Muscle layer of duodenum (tissue), 2 donors: ENCODE data around the gene RPS6KA2.
A peak's percentile ranks its signal among the peaks of the same experiment; 100 is the strongest.

Experiments used
- H3K27ac ChIP-seq: one replicate; pipeline ENCODE4 v1.7.0; 2013; ENCODE audit warnings: mild to moderate bottlenecking, low read length
- H3K27me3 ChIP-seq: one replicate; pipeline ENCODE4 v1.7.0; 2013; ENCODE audit warnings: low read depth, mild to moderate bottlenecking, control low read depth, low read length
- H3K36me3 ChIP-seq, 2 donors: one replicate each; pipeline ENCODE4 v1.7.0; 2013; ENCODE audit warnings: low read length in 2 of 2, control low read depth in 1 of 2, mild to moderate bottlenecking in 1 of 2; ENCODE audit not compliant: insufficient read depth in 2 of 2, control insufficient read depth in 1 of 2
- H3K4me1 ChIP-seq, 2 donors: one replicate each; pipeline ENCODE4 v1.7.0; 2013; ENCODE audit warnings: low read length in 2 of 2, mild to moderate bottlenecking in 2 of 2, control low read depth in 1 of 2, moderate library complexity in 1 of 2; ENCODE audit not compliant: insufficient read depth in 2 of 2, control insufficient read depth in 1 of 2
- H3K4me3 ChIP-seq, 2 donors: one replicate each; pipeline ENCODE4 v1.7.0; 2013; ENCODE audit warnings: low read length in 2 of 2, low read depth in 1 of 2, mild to moderate bottlenecking in 1 of 2
- H3K9me3 ChIP-seq, 2 donors: one replicate each; pipeline ENCODE4 v1.7.0; 2013; ENCODE audit warnings: low read length in 2 of 2, control low read depth in 1 of 2, mild to moderate bottlenecking in 1 of 2; ENCODE audit not compliant: control insufficient read depth in 1 of 2
- donor health status: healthy.

RPS6KA2 gene

DNA sequence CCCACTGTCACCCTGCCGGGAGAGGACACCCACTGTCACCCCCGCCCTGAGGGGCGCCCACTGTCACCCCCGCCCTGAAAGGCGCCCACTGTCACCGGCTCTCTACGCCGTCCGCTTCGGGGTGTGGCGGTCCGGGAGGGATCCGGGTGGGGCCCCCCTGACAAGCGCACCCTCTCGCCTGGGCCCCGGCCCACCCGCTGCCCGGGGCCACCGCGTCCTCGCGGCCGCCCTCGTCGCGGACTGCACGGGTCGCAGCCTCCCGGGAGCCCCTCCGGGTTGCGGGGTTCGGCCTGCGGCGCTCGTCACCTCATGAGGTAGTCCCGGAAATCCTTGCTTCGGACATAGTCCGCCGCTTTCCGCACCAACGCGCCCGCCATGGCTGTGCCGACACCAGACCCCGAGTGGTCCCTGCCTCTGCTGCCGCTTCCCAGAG, 244.5 kb downstream of the RPS6KA2 start:
- H3K9me3 ChIP-seq, result no peaks in the 10 kb centered on the region
- H3K36me3 ChIP-seq, result no peaks in the 10 kb centered on the region
- H3K4me3 ChIP-seq, result peak overlapping the region; percentile 66 to 98
- H3K4me1 ChIP-seq, result peaks cover 0 to 6% of the 10 kb centered on the region in 2 donors
- no peaks in the 10 kb centered on the region for H3K27me3 ChIP-seq
- peak overlapping the region; percentile 52 for H3K27ac ChIP-seq

DNA sequence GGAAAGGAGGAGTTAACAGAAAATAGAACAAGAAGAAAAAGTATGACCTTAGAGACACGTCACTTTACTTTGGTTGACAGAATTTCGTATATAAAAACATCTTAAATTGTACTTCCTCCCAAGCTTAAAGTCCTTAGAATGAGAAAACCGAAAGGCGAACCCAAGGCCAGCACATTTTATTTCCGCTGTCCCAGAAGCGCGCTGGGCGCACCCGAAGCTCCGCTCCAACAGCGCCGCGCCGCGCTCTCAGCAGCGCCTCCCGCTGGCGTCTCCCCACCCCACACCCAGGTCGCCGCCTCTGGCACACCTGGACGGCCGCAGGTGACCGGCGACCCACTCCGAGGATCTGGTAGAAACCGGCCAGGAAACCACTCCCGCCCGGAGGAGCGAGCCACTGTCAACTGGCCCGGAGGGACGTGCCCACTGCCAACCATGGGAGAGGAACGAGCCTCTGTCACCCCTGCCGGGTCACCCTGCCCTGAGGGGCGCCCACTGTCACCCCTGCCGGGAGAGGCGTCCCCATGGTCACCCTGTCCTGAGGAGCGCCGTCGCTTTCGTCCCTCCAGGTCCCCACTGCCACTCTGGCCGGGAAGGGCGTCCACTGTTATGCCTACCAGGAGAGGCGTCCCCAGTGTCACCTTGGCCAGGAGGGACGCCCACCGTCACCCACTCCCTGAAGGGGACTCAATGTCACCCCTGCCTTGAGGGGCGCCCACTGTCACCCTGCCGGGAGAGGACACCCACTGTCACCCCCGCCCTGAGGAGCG, 245.1 kb downstream of the RPS6KA2 start:
- Histone ChIP-seq H3K36me3 (no peaks in the 10 kb centered on the region), H3K9me3 (no peaks in the 10 kb centered on the region), H3K27ac (peak overlapping the region; percentile 56), H3K27me3 (no peaks in the 10 kb centered on the region), H3K4me1 (peaks cover 0 to 6% of the 10 kb centered on the region in 2 donors), H3K4me3 (peak overlapping the region; percentile 66 to 98)

DNA sequence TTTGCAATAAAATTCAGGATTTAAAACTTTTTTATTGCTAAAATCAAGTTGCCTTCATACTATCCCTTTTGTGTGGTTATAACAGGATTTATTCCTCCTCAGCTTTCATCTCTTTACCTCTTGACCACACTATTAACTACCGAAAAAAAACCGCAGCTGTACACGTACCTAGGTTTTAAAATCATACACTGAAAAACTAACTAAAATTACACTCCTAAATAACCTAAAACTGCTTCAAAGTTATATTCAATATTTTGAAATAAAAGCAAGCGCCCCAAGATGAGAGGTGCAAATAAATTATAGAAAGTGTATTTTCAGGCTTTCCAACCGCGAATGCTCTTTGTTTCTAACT, 245.7 kb downstream of the RPS6KA2 start:
- H3K4me1 ChIP-seq, result peaks cover 0 to 6% of the 10 kb centered on the region in 2 donors
- H3K9me3 ChIP-seq, result no peaks in the 10 kb centered on the region
- no peaks in the 10 kb centered on the region for H3K27me3 ChIP-seq
- H3K4me3 ChIP-seq, result peak overlapping the region; percentile 66 to 98
- peak overlapping the region; percentile 56 for H3K27ac ChIP-seq
- H3K36me3 ChIP-seq, result no peaks in the 10 kb centered on the region

DNA sequence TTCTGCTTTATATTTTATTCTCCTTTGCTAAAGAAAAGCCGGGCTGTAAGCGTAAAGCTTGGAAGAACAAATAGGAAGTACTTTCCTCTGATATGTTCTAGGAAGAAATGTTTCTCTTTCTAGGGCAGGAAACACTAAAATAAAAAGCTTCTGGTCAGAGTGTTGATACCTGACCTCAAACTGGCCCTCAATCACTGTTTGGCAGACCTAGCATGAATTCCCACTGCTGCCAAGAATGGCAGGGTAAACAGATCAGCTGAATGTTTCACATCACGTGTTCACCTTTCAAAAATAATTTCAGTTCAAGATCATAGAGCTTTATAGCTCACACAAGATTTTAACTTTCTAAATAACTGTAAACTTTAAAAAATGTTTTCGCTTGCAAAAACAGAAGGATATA, 247.3 kb downstream of the RPS6KA2 start:
- H3K4me3 ChIP-seq, result no peak overlapping the region
- peaks cover 0 to 6% of the 10 kb centered on the region in 2 donors for H3K4me1 ChIP-seq
- no peaks in the 10 kb centered on the region for H3K27me3 ChIP-seq
- H3K36me3 ChIP-seq, result no peaks in the 10 kb centered on the region
- H3K9me3 ChIP-seq, result no peaks in the 10 kb centered on the region
- no peak overlapping the region for H3K27ac ChIP-seq

DNA sequence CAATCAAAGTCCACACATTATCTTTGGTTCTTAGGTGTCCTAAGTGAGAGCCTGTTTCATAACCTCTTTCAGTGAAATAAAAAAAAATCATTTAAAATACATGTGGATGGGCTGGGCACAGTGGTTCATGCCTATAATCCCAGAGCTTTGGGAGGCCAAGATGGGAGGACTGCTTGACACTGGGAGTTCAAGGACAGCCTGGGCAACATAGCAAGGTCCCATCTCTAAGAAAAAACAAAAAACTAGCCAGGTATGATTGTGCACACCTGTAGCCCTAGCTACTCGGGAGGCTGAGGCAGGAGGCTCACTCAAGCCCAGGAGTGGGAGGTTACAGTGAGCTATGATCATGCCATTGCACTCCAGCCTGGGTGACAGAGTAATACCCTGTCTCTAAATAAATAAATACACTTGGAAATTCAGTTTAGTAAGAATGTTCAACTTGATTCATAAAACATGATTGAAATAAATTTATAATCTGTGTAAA, 247.9 kb downstream of the RPS6KA2 start:
- Histone ChIP-seq H3K4me1 (peaks cover 0 to 6% of the 10 kb centered on the region in 2 donors), H3K4me3 (no peak overlapping the region), H3K9me3 (no peaks in the 10 kb centered on the region), H3K36me3 (no peaks in the 10 kb centered on the region), H3K27ac (no peak overlapping the region), H3K27me3 (no peaks in the 10 kb centered on the region)

DNA sequence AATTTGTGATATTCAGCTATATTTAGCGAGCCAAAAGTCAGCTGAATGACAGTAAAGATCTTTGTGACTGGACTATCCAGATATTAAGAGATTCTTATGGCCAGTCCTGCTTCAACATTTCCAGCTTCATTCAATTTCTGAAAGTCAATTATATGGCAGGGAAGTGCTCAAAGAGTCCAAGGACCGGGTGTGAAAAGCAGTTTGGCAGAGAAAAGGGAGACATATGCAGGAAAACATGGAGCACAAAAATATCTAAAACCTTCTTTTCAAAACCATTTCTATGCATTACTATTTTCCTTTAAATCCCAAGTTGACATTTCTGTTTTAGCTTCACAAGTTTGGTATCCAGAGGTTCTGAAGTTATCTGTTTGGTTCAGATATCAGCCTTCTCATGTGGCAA, 249.3 kb downstream of the RPS6KA2 start:
- Histone ChIP-seq H3K36me3 (no peaks in the 10 kb centered on the region), H3K27me3 (no peaks in the 10 kb centered on the region), H3K4me3 (no peak overlapping the region), H3K4me1 (peaks cover 0 to 6% of the 10 kb centered on the region in 2 donors), H3K9me3 (no peaks in the 10 kb centered on the region), H3K27ac (no peak overlapping the region)

DNA sequence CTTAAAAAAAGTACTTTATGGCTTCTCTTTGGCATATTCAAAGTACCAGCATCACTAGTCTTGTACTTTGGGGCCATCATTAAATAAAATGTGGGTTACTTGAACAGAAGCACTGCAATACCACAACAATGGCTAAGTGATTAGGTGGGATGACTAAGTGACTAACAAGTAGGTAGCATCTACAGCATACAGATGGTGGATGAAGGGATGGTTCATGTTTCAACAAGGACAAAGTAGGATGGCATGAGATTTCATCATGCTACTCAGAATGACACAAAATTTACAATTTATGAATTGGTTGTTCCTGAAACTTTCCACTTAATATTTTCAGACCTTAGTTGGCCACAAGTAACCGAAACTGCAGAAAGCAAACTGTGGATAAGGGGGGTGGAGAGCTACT, 252.0 kb downstream of the RPS6KA2 start:
- no peaks in the 10 kb centered on the region for H3K36me3 ChIP-seq
- H3K9me3 ChIP-seq, result no peaks in the 10 kb centered on the region
- H3K4me1 ChIP-seq, result no peaks in the 10 kb centered on the region
- no peaks in the 10 kb centered on the region for H3K27me3 ChIP-seq
- no peak overlapping the region for H3K27ac ChIP-seq
- H3K4me3 ChIP-seq, result no peak overlapping the region

DNA sequence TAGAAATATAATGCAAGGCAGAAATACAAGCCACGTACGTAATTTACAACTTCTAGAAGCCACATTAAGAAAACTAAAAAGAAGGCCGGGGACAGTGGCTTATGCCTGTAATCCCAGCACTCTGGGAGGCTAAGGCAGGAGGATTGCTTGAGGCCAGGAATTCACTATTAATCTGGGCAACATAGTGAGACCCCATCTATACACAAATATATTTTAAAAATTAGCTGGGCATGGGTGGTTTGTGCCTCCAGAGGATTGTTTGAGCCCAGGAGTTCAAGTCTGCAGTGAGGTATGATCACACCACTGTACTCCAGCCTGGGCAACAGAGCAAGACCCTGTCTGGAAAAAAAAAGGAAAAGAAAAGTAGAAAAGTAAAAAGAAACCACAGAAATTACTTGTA, 256.6 kb downstream of the RPS6KA2 start:
- H3K27ac ChIP-seq, result no peak overlapping the region
- H3K4me3 ChIP-seq, result no peak overlapping the region
- no peaks in the 10 kb centered on the region for H3K27me3 ChIP-seq
- H3K36me3 ChIP-seq, result peaks cover 0 to 11% of the 10 kb centered on the region in 2 donors
- peaks cover 0 to under 1% of the 10 kb centered on the region in 2 donors for H3K4me1 ChIP-seq
- H3K9me3 ChIP-seq, result no peaks in the 10 kb centered on the region

DNA sequence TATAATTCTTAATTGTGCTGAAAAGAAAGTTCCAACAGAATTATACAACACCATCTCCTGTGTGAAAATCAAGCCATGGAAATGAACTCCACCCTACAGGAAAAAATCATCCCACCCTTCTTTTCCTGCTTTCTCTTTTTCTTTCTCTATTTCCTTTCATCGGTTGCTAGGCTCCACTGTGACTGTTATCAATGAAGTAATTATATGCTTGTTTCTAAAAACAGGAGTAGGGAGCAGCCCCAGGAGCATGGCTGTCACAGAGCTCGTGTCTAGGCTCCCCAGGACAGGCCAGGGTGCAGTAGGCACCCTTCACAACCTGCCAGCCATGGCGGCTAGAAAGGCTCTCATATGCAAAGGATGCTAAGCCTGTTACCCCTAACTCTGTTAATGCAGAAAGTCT, 257.3 kb downstream of the RPS6KA2 start:
- H3K4me1 ChIP-seq, result peaks cover 0 to 3% of the 10 kb centered on the region in 2 donors
- no peaks in the 10 kb centered on the region for H3K9me3 ChIP-seq
- H3K27me3 ChIP-seq, result no peaks in the 10 kb centered on the region
- H3K36me3 ChIP-seq, result peaks cover 1 to 12% of the 10 kb centered on the region in 2 donors
- H3K4me3 ChIP-seq, result no peak overlapping the region
- H3K27ac ChIP-seq, result no peak overlapping the region

DNA sequence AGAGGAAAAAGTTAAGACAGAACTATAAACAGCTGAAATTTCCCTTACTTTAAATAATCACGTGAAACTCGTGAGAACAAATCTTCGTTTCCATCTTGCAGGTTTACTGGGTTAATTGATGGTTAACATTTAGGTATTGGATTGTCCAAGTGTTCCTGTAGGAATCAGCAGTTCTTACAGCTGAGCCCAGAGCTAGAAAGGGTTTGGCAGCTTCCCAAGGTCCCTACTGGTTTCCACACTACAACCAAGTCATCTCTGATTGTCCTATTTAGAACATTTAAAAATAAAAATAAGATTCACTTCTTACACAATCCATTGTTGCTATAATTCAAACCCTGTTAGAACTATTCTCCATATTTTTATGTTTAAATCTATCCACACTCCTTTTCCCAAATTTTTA, 260.1 kb downstream of the RPS6KA2 start:
- no peaks in the 10 kb centered on the region for H3K9me3 ChIP-seq
- H3K27ac ChIP-seq, result no peak overlapping the region
- H3K4me1 ChIP-seq, result peaks cover 0 to 9% of the 10 kb centered on the region in 2 donors
- H3K27me3 ChIP-seq, result no peaks in the 10 kb centered on the region
- H3K36me3 ChIP-seq, result peaks cover 6 to 16% of the 10 kb centered on the region in 2 donors
- H3K4me3 ChIP-seq, result no peak overlapping the region

DNA sequence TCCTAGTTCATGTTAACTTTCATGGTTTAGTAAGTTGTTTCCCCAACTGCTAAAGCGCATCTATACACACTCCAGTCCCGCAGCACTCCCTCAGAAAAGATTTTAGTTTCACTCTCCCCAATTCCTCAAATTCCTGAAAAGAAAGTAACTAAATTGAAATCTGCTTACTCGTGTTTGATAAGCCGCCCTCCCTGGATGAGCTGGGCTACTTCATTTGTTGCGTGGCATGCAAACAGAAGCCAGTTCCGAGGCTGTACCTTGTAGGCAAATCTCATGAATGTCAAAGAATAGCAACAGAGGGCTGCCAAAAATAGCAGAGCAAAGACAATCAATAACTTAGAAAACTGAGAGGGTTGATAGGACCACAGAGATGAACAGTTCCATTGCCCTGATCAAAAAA, 261.2 kb downstream of the RPS6KA2 start:
- Histone ChIP-seq H3K36me3 (peaks cover 6 to 16% of the 10 kb centered on the region in 2 donors), H3K4me1 (peaks cover 0 to 9% of the 10 kb centered on the region in 2 donors), H3K27ac (peak overlapping the region; percentile 22), H3K4me3 (no peak overlapping the region), H3K9me3 (no peaks in the 10 kb centered on the region), H3K27me3 (no peaks in the 10 kb centered on the region)

DNA sequence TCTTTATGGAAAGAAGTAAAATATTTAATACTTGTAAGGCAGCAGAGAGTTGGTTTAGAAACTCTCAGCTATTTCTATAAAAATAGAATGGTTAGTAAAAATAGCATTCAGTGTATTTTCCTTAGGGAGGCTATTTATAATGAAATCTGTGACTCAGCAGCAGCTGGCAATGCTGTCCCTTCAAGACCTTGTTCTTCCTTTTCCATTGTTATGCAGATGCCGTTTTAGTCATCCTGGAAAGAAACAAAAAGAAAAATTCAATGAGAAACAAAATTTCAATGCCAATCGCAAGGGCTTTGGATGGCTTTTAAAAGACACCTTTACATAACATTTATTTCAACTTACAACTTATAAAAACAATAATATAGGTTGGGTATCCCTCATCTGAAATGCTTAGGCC, 261.8 kb downstream of the RPS6KA2 start:
- Histone ChIP-seq H3K36me3 (peaks cover 6 to 16% of the 10 kb centered on the region in 2 donors), H3K27me3 (no peaks in the 10 kb centered on the region), H3K27ac (peak overlapping the region; percentile 22), H3K9me3 (no peaks in the 10 kb centered on the region), H3K4me1 (peaks cover 0 to 9% of the 10 kb centered on the region in 2 donors), H3K4me3 (no peak overlapping the region)
